Hindlimb muscle (tissue), 1 donor: ENCODE results near the gene GABRP. TPM values are rescaled to one million over a fixed set of nuclear protein-coding genes. Genes with fewer than 3 reads are reported as not detected.
"Not testable (repeated sequence)": the region's sequence is repeated elsewhere in the genome, so short reads cannot be mapped to it uniquely, and the experiment has no call there.

Experiments used
- DNase-seq: peaks from one replicate; pipeline ENCODE4 v3.0.0-alpha.2; 2013
- polyA plus RNA-seq: library from polyadenylated mRNA; unstranded; fragments of 120-200 nt; gene quantifications from one replicate; pipeline ENCODE4 v1.2.1, GENCODE V29; 2013; ENCODE audit not compliant: insufficient read length

Gene GABRP
- polyA plus RNA-seq, 1 donor: 0.67 TPM

DNA sequence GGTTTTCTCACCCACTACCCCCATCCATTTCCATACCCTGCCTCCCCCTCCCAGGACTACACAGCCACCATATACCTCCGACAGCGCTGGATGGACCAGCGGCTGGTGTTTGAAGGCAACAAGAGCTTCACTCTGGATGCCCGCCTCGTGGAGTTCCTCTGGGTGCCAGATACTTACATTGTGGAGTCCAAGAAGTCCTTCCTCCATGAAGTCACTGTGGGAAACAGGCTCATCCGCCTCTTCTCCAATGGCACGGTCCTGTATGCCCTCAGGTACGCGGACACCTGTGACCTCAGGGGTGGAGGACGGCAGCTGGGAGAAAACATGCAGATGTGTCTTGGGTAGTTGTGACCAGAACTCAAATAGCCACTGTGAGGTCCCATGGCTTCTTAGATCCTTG is 11.6 kb downstream of the GABRP start:
- DNase-seq: no peak

DNA sequence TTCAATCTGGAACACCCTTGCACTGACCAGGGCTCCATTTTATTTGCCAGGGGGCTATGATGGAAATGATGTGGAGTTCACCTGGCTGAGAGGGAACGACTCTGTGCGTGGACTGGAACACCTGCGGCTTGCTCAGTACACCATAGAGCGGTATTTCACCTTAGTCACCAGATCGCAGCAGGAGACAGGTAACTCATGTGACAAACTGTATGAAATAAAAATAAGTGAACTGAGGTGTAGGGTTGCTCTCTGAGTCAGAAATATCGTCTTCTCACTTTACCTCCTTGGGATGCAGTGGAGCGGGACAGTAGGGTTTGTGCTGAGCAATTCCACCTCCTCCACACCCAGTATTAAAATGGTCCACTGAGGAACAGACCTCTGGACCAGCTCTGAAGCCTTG is 22.1 kb downstream of the GABRP start:
- DNase-seq: no peak

DNA sequence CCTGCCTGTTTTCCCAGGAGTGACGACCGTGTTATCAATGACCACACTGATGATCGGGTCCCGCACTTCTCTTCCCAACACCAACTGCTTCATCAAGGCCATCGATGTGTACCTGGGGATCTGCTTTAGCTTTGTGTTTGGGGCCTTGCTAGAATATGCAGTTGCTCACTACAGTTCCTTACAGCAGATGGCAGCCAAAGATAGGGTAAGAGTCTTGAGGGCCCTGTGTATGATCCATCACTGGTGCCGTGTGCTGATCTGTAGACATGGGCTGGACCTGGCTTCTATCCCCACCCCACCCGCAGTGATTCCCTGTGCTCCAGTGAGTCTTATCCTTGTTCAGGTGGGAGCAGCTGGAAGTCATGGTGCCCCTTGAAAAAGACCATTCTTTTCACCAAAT is 26.0 kb downstream of the GABRP start:
- peak; percentile 14 for DNase-seq

DNA sequence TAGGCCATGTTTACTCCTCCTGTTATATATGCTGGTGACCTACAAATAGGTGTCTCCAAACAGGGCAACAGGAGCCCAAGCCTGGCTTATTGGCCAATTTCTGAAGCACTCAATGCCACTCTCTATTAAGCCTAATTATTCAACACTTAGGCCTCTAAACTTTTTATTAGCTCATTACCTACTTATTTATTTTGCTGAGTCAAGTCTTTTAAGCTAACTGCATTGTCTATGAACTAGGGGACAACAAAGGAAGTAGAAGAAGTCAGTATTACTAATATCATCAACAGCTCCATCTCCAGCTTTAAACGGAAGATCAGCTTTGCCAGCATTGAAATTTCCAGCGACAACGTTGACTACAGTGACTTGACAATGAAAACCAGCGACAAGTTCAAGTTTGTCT is 28.2 kb downstream of the GABRP start:
- DNase-seq: no peak

DNA sequence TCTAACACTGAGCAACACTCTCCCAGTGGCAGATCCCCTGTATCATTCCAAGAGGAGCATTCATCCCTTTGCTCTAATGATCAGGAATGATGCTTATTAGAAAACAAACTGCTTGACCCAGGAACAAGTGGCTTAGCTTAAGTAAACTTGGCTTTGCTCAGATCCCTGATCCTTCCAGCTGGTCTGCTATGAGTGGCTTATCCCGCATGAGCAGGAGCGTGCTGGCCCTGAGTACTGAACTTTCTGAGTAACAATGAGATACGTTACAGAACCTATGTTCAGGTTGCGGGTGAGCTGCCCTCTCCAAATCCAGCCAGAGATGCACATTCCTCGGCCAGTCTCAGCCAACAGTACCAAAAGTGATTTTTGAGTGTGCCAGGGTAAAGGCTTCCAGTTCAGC is 29.7 kb downstream of the GABRP start:
- no peak for DNase-seq

DNA sequence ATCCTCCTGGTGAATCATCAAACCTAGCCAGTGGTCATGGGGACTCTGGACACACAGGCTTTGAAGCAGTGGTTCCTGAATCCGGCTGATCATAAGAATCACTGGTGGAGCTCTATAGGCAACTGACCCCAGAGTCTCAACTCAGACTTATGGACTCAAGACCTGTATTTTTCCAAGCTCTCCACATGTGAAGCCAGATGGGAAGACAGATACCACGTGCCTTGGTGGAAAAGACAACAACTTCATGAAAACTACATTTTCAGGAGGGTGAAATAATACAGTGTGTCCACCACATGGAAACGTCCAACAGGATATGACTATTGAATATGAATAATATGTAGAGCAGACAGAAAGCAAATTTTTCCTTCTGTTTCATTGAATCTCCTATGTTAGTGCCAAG is 33.7 kb downstream of the GABRP start:
- DNase-seq: no peak

DNA sequence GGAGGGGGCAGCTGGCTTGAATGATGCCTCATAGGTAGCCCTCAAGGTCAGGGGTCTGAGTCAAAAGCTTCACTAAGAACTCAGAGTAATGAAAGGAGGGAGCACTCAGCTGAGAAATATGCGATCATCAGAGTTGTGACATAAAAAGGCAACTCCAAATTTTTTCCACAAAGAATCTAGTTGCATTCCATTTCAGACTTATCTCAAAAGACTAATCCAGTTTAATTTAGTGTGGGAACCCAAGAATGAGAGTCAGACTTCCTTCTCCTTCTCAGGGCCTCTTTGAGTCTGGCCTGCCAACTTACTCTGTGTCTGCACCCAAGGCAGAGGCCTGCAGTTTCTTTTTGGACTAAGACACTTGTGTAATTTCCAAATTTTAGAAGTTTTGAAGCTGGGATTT is 34.7 kb downstream of the GABRP start:
- DNase-seq: no peak

DNA sequence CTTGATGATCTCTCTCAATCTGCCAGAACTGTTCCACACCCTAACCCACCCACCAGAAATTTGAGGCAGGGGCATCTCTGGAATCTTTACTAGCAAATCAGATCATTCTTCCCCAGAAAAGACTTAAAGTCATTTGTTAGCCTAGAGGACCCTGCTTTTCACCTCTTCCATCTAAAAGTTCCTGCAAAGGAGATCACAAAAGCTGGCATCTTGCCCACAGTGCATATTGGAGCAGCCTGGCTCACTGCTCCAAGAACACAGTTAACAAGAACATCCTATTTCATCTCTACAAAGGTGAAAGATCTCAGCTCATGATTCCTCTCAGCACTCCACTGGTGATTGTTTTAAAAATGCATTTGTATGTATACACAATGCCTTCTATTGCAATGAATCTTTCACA is 36.3 kb downstream of the GABRP start:
- no peak for DNase-seq

DNA sequence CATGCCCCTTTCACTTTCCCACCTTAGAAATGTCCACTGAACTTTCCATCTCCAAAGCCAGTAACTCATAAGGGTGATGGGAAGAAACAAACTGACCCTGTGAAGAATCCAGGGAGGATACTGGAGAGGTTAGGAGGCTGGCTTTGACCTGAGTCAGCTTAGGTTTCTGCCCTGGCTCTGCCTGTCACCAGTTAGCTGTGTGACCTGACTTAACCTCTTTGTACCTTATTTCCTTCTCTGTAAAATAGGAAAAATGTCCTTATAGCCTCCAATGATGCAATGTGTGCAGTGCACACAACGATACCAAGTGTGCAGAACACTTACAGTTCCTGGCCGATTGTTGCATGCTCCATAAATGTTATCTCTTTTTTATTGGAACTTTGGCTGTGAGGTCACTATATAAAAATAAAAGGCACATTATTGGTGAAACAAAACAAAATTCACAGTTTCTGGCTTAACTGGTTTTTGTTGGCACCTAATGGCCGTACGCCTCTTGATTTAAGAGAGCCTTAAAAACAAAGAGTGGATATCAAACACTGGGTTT is 37.8 kb downstream of the GABRP start:
- no peak for DNase-seq

DNA sequence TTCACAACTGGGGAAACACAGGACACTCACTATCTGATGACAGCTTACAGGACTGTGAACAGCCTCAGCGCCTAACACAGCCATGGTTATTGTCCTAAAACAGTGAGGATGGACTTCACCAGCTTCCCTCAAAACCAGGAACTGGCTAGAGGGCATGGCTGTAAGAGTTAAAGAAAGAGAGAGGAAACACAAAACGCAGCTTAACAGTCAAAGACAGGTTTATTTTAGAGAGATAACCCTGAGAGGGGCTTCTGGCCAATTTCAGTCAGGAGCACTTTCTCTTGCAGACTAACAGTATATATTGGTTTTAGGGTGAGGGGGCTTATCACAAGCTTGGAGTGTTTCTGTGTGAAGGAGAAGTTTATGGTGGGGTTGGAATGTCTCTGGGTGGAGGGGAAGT is 42.6 kb downstream of the GABRP start:
- no peak for DNase-seq

DNA sequence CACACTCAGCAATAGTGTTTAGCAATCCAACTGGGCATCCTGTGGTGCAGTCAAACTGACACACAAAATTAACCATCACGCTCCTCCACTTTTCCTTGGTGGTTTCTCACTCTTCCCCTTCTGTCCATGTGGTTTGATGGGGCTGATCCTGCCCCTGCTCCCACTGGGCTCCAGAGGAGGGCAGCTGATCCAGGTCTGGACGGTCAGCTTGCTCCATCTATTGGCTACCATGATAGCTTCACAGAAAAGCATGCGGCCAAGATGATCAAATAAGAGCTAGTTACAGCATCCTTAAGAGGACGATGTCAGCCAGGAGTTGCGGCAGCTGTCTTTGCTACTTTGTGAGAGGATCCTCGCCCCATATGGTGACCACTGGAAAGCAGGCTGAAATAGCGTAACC is 48.7 kb downstream of the GABRP start:
- DNase-seq: no peak

DNA sequence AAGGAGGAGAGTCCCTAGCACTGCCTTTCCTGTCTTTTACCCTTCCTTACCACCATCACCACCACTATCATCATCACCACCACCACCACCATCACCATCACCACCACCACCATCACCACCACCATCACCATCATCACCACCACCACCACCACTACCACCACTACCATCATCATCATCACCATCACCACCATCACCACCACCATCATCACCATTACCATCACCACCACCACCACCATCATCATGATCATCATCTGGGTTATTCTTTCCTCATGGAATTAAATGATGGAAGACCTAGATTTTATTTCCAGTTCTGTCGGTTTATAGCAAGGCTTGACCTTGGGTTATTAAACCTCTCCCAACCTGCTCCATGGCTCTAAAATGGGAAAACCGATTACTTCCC is 50.5 kb downstream of the GABRP start:
- not testable (repeated sequence) for DNase-seq

DNA sequence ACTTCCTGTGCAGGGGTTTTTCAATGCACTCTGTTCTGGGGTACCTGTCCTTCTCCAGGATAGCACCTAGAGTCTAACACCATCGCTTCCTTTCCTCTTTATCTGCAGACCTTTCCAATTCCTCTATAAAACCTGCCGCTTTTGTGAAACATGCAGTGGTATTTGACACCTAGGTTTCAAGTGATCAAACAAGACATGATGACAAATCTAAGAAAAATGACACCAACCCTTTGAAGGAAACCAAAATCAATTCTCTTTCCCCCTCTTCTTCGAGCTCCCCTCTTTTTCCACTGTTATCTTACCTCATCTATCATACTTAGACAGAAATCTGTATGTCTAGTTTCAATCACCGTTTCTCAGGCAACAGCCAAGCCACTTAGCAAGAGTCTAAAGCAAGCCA is 52.7 kb downstream of the GABRP start:
- no peak for DNase-seq

DNA sequence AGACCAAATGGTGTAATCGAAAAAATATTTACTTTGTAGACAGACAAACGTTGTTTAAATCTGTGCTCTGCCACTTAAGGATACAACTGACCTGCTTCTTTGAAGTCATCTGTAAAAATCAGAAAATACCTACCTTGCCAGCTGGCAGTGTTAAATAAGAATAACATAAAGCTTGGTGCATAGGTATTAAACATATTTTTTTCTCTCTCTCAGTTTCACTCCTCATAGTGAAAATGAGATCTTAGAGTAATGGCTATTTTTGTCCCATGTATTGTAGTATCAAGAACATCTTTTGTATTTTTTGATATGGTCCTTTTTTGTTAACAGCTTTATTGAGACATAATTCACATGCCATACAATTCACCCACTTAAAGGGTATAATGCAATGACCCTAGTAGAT is 60.3 kb downstream of the GABRP start:
- DNase-seq: no peak

DNA sequence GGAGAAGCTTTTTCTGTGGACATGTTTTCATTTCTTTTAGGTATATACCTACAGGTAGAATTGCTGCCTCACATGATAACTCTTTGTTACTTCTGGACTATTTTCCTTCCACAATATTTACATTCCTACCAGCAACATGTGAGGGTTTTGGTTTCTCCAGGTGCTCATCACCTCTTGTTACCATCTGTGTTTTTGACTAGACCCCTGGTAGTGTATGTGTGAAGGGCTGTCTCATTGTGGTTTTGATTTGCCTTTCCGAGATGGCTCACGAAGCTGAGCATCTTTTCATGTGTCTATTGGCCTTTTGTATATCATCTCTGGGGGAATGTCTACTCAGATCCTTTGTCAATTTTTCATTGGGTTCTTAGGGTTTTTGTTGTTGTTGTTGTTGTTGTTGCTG is 61.1 kb downstream of the GABRP start:
- no peak for DNase-seq

DNA sequence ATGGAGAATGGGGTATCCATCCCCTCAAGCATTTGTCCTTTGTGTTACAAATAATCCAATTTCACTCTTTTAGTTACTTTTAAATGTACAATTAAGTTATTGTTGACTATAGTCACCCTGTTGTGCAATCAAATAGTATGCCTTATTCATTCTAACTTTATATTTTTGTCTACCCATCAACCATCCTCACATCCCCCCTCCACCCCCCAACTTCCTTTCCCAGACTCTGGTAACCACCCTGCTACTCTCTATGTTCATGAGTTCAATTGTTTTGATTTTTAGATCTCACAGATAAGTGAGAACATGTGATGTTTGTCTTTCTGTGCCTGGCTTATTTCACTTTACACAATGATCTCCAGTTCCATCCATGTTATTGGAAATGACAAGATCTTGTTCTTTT is 62.9 kb downstream of the GABRP start:
- DNase-seq: no peak

DNA sequence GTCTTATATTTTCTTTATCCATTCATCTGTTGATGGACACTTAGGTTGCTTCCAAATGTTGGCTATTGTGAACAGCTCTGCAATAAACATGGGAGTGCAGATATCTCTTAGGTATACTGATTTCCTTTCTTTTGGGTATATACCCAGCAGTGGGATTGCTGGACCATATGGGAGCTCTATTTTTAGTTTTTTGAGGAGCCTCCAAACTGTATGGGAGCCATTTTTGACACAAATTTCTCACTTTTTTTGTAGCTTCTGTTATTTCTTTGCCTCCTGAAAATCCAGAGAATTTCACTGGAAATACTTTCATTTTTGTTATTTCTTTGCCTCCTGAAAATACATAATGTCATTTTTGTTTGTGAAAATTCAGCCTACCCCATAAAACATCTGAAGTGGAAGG is 63.3 kb downstream of the GABRP start:
- no peak for DNase-seq

DNA sequence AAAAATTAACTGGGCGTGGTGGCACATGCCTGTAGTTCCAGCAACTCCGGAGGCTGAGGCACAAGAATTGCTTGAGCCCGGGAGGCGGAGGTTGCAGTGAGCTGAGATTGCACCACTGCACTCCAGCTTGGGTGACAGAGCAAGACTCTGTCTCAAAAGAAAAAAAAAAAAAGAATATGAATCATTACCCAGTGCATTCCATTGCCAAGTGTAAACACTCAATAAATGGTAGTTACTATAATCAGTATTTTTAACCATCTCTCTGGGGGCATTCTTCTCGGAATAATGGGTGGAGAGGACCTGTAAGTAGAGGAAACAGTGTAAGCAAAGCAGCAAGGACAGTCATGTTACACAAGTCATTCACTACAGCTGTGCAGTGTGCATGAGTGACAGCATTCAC is 64.5 kb downstream of the GABRP start:
- DNase-seq: no peak

DNA sequence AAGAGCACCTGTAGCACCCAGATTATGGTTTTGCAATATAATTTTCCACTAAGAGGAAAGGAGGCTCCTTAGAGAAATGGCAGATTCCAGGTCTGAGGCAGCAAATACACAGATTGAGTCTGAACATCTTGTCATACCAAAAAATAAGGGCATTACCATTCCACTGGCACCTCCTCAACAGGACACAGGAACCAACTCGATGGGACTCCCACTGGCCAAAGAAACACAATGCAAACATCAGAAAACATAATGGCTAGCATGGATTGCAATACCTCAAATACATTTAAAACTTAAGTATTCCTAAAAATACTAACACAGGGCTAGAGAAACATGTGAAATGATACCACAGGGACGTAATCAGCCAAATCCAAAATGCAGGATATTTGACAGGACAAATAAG is 65.8 kb downstream of the GABRP start:
- DNase-seq: no peak

DNA sequence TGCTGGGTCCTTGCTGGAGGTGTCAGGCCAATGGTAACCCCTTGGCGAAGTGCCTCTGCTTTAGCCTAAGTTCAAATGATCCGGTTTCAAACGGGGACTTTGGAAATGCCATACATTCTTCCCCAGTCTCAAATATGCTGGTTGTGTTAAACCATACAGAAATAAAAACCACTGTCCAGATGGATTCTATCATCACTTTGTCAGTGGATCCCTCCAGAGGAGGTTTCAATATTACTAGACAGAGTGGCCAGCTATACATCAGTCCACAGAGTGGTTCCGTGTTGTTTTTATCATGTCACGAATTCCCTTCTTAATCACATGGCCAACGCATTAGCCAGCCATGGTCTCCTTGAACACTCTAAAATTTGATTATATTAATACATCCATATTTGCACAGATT is 71.0 kb downstream of the GABRP start:
- DNase-seq: no peak

DNA sequence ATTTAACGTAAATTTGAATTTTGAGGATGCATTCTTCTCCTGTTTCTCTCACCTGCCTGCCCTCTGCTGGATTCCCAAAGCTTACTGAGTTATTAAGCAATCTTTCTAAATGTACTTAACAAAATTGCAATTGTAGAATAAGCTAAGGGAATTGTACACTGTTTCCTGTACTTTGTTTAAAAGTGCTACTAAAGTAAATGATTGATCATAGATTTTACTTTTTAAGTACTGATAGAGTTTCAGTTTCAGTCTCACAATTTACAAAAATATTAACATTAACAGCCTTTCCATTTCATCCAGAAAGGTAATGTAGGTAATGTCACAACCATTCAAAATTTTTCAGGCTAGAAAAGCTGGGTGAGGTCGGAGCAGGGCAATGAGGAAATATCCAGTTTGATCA is 73.5 kb downstream of the GABRP start:
- DNase-seq: no peak

DNA sequence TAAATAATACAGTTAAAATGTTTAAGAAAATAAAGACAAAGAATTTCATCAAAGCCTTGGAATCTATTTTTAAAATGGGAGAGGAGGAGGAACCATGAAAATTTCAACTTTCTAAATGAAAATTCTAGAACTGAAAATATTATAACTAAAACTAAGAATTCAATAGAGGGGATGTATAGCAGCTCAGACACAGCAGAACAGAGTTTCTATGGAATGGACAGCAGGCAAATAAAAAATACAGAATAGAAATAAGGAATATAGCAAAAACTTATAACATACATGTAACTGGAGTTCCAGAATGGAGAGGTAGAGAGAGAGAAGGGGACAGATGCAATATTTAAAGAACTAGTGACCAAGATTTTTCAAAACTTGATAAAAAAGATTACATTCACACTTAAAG is 76.9 kb downstream of the GABRP start:
- no peak for DNase-seq

DNA sequence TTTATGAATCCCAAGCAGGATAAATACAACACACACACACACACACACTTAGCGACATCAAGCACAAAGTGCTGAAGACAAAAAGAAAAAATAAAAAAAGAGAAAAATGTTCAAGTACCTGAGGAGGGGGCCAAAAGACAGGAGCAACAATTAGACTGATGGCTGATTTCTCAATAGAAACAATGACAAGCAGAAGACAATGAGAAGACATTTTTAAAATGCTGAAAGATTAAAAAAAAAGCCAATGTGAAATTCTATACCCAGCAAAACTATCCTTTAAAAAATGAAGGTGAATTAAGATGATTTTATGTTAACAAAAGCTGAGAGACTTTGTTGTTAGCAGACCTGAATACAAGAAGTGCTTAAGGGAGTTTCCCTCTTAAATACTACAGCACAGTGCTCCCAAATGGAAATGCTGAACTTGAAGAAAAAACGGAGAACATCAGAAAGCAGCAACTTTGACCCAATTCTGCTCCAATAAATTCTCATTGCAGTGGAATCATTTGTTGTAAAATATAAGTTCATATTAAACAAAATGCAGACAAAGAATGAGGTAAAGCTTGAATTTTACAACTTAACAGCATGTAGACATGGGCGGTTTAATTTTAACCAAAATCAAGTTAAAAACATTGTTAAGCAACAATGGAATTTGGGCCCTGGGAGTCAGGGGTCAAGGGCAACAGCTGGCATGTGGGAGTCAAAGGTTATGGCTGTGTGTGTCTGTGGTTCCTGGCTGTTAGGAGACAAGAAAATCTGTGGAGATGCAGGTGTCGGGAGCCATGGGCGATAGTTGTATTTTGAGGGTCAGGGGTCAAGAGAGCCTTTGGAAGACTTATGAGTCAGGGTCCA is 77.5 kb downstream of the GABRP start:
- no peak for DNase-seq

DNA sequence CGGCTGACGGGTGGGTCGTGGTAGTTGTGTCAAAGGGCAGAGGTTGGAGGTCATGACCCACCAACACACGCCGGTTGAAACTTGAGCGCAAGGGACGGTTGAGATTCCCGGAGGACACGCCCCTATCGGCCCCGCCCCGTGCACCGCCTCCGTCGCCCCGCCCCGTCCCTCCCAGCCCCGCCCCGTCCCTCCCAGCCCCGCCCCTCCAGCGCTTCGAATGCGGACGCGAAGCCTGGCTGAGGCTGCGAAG is 78.1 kb downstream of the GABRP start:
- DNase-seq: no peak
